Common myeloid progenitor, CD34-positive (primary cell): ENCODE results near the gene A3GALT2.
A peak's percentile ranks its signal among the peaks of the same experiment; 100 is the strongest.

Source experiments
- CTCF ChIA-PET: fragments of 350-600 bp; sonication (Branson Sonifier 250); formaldehyde crosslinking; loops from one replicate; lab custom pipeline; 2021; ENCODE audit warnings: antibody characterized with exemption; lab: Charles Lee
- POLR2A ChIA-PET: fragments of 350-600 bp; sonication (Branson Sonifier 250); formaldehyde crosslinking; loops from one replicate; lab custom pipeline; 2021; ENCODE audit warnings: antibody characterized with exemption; lab: Charles Lee
- DNase-seq, 3 donors: peaks; one replicate each; pipeline versions ENCODE4 v3.0.0 to v3.0.0-alpha.2; 2013
- H3K27ac ChIP-seq, 2 experiments: 1 replicate in 1 of 2; 2 replicates in 1 of 2; pipeline ENCODE4 v1.7.0; 2013; ENCODE audit warnings: inconsistent platforms in 2 of 2, low read length in 2 of 2, mild to moderate bottlenecking in 2 of 2, low read depth in 1 of 2, moderate library complexity in 1 of 2; ENCODE audit not compliant: severe bottlenecking in 2 of 2, insufficient read depth in 1 of 2, poor library complexity in 1 of 2
- H3K27me3 ChIP-seq, 5 experiments: replicated peaks in 2 of 5; 1 replicate in 3 of 5; 2 replicates in 2 of 5; pipeline versions ENCODE4 v1.6.1 to v1.7.0; 2013; ENCODE audit warnings: low read length in 4 of 5, mild to moderate bottlenecking in 2 of 5, moderate library complexity in 2 of 5, inconsistent platforms in 1 of 5; ENCODE audit not compliant: insufficient read depth in 5 of 5, control insufficient read depth in 4 of 5
- H3K36me3 ChIP-seq, 4 experiments: 1 replicate in 2 of 4; 2 replicates in 2 of 4; pipeline versions ENCODE4 v1.6.1 to v1.7.0; 2013; ENCODE audit warnings: low read length in 3 of 4, control low read depth in 1 of 4, mild to moderate bottlenecking in 1 of 4; ENCODE audit not compliant: control insufficient read depth in 4 of 4, insufficient read depth in 4 of 4
- H3K4me1 ChIP-seq, 4 experiments: 1 replicate in 3 of 4; 2 replicates in 1 of 4; pipeline versions ENCODE4 v1.6.1 to v1.7.1; 2013; ENCODE audit warnings: low read length in 3 of 4, mild to moderate bottlenecking in 3 of 4, control low read depth in 1 of 4, inconsistent platforms in 1 of 4, moderate library complexity in 1 of 4; ENCODE audit not compliant: control insufficient read depth in 4 of 4, insufficient read depth in 4 of 4; ENCODE audit errors: control extremely low read depth in 1 of 4
- H3K4me3 ChIP-seq, 7 experiments: 1 replicate in 4 of 7; 2 replicates in 3 of 7; pipeline versions ENCODE4 v1.5.1 to v1.7.0; 2013; ENCODE audit warnings: mild to moderate bottlenecking in 7 of 7, low read length in 6 of 7, moderate library complexity in 6 of 7, inconsistent platforms in 2 of 7, low read depth in 2 of 7, control low read depth in 1 of 7; ENCODE audit not compliant: insufficient read depth in 4 of 7, control insufficient read depth in 1 of 7; ENCODE audit errors: extremely low read depth in 1 of 7
- H3K9me3 ChIP-seq, 5 experiments: 1 replicate in 4 of 5; 2 replicates in 1 of 5; pipeline versions ENCODE4 v1.6.1 to v1.7.1; 2013; ENCODE audit warnings: low read length in 4 of 5, mild to moderate bottlenecking in 2 of 5, inconsistent platforms in 1 of 5, low read depth in 1 of 5, moderate library complexity in 1 of 5; ENCODE audit not compliant: control insufficient read depth in 4 of 5, insufficient read depth in 2 of 5; ENCODE audit errors: control extremely low read depth in 1 of 5
- whole genome bisulfite sequencing: methylation state at CpG from one replicate; pipeline ENCODE4 v1.1.5; 2013; ENCODE audit not compliant: insufficient coverage; 5-methylcytosine and 5-hydroxymethylcytosine counted together

Gene A3GALT2

GRCh38 chr1:33259879-33260278, 61.0 kb downstream of the A3GALT2 start:
- WGBS, result 100% methylated on average over 2 of the region's 3 CpGs
- Histone ChIP-seq H3K27ac (peak overlapping the region in 1 of 2 experiments; percentile 44), H3K4me3 (no peak overlapping the region), H3K9me3 (no peaks in the 10 kb centered on the region), H3K27me3 (no peaks in the 10 kb centered on the region), H3K36me3 (peaks cover 0 to 12% (median 6%) of the 10 kb centered on the region in 4 experiments), H3K4me1 (peaks cover 6 to 38% (median 26%) of the 10 kb centered on the region in 4 experiments)
- no peak for DNase-seq
- ChIA-PET CTCF (interaction anchor here (0.9 kb wide), 1 partner anchor 36 kb away, joined by 3 read pairs; no protein-coding TSS in a partner anchor), POLR2A (no interaction called here)

GRCh38 chr1:33258788-33259274, 62.1 kb downstream of the A3GALT2 start:
- CTCF ChIA-PET, result interaction anchor here (2.1 kb wide), 1 partner anchor 10 kb away, joined by 5 read pairs; no protein-coding TSS in a partner anchor
- Histone ChIP-seq H3K36me3 (peaks cover 0 to 12% (median 6%) of the 10 kb centered on the region in 4 experiments), H3K4me1 (peaks cover 6 to 39% (median 27%) of the 10 kb centered on the region in 4 experiments), H3K27ac (peak overlapping the region in 1 of 2 experiments; percentile 95), H3K4me3 (peak overlapping the region in 1 of 7 experiments; percentile 94), H3K9me3 (no peaks in the 10 kb centered on the region), H3K27me3 (no peaks in the 10 kb centered on the region)
- DNase-seq, result no peak
- POLR2A ChIA-PET, result no interaction called here
- WGBS, result 100% methylated on average over 1 of the region's 2 CpGs

GRCh38 chr1:33257772-33258712, 62.9 kb downstream of the A3GALT2 start:
- ChIA-PET POLR2A (interaction anchor here (0.7 kb wide), 1 partner anchor 35 kb away, joined by 7 read pairs; no protein-coding TSS in a partner anchor), CTCF (interaction anchor here (0.6 to 2.1 kb wide), 4 partner anchors 9 to 37 kb away, joined by 3 to 6 read pairs (median 4); no protein-coding TSS in a partner anchor)
- no peaks in the 10 kb centered on the region for H3K9me3 ChIP-seq
- H3K27me3 ChIP-seq, result no peaks in the 10 kb centered on the region
- WGBS, result 44% methylated on average over 14 of the region's 19 CpGs
- peak overlapping the region in 6 of 7 experiments; percentile 90 to 98 (median 92) for H3K4me3 ChIP-seq
- no peak for DNase-seq
- peaks cover 6 to 39% (median 27%) of the 10 kb centered on the region in 4 experiments for H3K4me1 ChIP-seq
- H3K27ac ChIP-seq, result peak overlapping the region; percentile 83 to 95
- H3K36me3 ChIP-seq, result peaks cover 0 to 11% (median 5%) of the 10 kb centered on the region in 4 experiments

- peaks cover 0 to 4% (median 0%) of the 10 kb centered on the region in 4 experiments for H3K36me3 ChIP-seq
- WGBS, result 0% methylated on average over 7 of the region's 18 CpGs
- no peaks in the 10 kb centered on the region for H3K9me3 ChIP-seq
- peak overlapping the region; percentile 83 to 95 for H3K27ac ChIP-seq
- H3K4me3 ChIP-seq, result peak overlapping the region; percentile 62 to 98 (median 91)
- H3K27me3 ChIP-seq, result no peaks in the 10 kb centered on the region
- no peak for DNase-seq
- H3K4me1 ChIP-seq, result peaks cover 6 to 39% (median 27%) of the 10 kb centered on the region in 4 experiments
- ChIA-PET POLR2A (interaction anchor here (0.7 kb wide), 1 partner anchor 36 kb away, joined by 7 read pairs; no protein-coding TSS in a partner anchor), CTCF (interaction anchor here (0.6 to 2.1 kb wide), 4 partner anchors 8 to 38 kb away, joined by 3 to 6 read pairs (median 4); no protein-coding TSS in a partner anchor)
These were observed 63.6 kb downstream of the A3GALT2 start for GRCh38 chr1:33257207-33257771.
